HG02763 (cell line): ENCODE measurements around the gene HACD2.

ENCODE experiments used
- ATAC-seq: cut with Tn5 transposase; IDR thresholded peaks from one replicate; pipeline ENCODE4 v1.9.1; 2021; ENCODE audit warnings: mild to moderate bottlenecking, moderate library complexity; ENCODE audit not compliant: unreplicated experiment

Gene HACD2

DNA sequence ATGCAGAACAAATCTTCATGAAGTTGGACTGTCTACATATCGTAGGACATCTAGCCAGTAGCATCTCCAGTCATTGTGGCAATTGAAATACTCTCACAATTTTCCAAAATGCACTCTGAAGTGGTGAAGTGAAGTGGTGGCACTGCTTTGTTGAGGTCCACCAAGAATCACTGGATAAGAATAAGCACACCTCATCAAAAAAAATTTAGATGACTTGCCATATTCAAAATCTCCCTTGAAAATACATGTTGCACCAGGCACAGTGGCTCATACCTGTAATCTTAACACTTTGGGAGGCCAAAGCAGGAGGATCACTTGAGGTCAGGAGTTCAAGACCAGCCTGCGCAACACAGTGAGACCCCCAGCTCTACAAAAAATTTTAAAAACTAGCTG lies 12.9 kb downstream of the HACD2 start:
- ATAC-seq, result no peak

DNA sequence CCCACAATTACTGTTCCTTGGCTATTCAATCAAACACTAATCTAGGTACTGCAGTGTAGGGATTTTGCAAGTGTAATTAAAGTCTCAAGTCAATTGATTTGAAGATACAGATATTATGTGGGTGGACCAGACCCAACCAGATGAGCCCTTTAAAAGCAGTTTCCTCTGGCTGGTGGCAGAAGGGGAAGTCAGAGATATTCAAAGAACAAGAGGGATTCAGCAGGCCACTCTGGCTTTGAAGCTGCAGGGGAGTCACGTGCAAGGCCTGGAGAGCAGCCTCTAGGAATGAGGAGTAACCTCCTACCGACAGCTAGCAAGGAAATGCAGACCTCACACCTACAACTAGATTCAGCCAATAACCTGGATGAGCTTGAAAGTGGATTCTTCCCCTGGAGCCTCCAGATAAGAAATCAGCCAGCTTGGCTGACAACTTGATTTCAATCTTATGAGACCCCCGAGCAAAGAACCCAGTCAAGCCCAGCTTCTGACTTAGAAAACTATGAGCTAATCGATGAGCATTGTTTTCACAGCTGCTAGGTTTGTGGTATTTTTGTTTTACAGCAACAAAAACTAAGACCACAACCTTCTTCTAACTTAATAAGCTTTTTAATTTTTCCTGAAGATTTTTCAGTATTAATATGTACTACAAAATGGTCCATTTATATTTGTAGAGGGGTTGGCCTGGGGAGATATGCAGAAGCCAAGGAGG lies 13.4 kb downstream of the HACD2 start:
- ATAC-seq, result no peak

DNA sequence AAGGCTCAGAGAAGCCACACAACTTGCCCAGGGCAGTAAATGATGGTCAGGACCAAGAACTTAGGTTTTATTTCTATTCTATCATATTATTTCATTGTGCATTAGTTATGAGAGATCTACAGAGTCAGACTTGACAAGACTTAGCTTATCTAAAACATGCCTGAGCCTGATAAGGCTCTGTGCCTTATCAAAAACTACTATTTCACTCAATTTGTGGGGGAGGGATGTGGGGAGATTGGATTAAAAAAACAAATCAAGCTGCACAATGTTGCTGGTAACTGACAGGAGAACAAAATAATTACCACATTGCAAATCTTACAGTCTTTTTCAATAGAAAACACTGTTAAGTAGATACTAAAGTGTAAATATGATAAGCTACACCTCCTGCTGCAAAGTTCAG lies 16.0 kb downstream of the HACD2 start:
- ATAC-seq, result no peak

DNA sequence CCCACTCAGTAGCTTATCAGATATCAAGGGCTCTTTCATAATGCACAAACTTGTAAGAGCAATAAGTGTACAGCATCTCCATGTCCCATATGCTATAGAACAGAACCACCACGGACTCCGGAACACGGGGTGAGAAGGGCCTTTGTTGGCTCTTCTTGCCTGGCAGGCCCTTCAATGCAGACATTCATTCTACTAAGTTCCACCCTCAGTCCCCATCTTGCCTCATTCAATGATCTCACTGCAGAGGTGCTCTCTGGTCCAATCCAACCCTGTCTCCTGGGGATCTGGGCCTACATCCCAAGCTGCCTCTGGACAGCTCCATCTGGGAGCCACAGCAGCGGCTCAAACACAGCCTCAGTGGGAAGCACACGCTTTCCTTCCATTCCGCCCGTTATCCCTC lies 16.8 kb downstream of the HACD2 start:
- no peak for ATAC-seq

DNA sequence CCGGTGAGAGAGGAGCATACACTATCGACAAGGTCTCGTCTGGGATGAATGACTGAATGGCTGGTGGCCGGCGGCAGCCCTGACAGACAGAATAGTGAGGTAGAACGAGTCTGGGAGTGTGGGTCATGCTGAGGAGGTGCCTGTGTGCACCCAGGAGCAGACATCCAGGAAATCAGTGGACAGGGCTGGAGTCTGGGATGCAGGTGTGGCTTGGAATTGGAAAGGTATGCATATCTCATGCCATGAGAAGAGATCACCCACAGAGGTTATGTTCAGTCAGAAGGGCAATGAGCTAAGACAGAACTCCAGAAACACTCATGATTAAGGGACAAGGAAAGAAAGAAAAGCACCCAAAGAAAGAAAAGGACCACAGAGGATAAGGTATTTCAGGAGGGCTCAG lies 20.8 kb downstream of the HACD2 start:
- ATAC-seq, result no peak

DNA sequence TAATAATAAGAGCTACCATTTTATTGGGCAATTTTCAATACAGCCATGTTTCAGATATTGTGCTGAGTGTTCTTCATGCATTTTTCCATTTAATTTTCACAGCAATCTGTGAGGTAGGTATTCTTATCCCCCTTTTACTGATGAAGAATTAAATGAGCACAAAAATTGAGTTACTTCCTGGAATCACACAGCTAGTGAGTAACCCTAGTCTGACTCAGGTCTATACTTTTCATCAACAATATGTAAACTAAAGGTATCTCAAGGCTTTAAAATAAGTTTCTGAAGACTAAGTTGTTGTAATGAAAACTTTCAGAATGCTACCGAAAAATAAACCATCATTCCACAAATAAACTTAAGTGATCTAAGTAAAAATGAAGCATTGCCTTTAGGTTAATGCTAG lies 22.3 kb downstream of the HACD2 start:
- no peak for ATAC-seq

DNA sequence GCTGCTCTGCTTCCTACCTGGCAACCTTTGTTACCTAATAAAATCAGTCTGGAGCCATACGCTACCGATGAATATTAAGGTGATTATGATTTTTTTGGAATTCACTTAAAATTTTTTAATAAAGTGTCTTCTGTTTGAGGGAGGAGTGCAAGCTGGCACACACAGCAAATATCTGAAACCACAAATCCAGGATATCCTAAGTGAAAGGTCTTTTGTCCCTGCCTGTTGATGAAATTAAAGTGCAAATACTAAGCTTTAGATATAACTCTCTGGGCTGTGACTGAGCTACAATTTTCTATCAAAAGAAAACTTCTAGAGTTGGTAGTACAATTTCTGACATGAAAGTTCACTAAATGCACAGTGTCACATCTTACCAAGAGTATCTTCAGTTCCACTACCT lies 23.7 kb downstream of the HACD2 start:
- no peak for ATAC-seq

DNA sequence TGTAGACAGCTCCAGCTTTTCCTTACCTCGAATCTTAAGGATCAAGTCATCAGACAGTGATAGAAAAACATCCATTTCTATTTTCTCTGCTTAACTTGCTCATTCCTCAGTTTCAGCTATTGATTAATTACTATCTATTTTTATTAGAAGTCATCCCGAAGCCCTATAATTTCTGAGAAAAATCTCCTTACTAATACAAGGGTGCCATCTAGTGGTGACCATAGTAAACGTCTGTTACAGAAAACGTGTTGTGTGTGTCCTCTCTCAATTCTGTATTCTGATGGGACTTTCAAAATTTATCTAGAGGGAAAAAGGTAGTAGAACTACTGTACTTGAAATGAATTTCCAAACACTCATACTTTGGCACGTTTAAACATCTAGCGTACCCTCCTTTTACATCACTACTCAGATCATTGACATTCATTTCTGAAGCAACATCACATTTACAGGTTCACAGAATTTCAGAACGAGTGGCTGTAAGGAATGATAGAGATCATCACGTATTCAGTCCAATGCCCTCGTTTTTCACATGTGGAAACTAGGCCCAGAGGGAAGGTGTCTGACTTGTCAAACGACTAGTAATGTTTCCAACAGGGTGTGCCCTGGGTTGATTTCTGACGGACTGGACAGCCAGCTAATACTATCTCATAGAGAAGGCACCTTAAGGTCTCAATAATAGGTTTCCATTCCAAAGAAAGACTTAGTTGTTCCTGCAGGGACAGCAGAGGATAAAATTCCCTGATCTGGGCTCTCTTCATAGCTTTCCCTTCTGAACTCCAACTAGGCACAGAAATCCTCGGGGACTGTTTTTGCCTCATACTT lies 25.6 kb downstream of the HACD2 start:
- no peak for ATAC-seq

DNA sequence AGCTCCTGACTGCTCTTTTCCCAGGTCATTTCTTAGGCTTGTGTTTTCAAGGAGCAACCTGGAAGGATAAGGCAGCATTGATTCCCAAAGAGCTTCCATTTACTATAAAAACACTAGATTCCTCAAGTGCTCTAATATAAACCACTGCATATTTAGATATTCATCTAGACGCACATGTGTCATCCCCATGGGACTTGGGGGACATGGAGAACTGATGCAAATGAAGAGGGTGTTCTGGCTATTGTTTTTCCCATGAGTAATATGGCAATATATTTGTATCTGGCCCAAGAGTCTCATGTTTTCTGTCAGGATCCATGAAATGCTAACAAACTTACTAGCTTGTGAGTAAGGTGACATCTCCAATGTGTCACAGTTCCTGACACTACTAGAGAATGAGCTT lies 31.3 kb downstream of the HACD2 start:
- ATAC-seq, result no peak

DNA sequence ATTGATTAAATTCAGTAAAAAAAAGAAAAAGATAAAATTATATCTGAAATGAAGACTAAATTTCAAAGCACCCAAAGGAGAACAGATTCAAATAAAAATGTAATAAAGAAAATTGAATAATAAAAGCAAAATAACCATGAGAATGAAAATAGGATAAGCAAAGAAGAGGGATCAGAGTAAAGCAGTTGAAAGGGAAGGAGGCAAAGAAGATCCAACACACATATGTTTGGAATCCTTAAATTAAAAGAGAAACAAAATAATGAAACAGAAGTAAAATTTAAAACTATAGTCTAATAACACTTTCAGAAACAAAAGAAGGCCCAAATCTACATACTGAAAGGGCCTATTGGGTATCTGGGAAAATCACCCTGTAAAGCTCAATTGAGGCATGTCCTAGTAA lies 32.1 kb downstream of the HACD2 start:
- no peak for ATAC-seq

DNA sequence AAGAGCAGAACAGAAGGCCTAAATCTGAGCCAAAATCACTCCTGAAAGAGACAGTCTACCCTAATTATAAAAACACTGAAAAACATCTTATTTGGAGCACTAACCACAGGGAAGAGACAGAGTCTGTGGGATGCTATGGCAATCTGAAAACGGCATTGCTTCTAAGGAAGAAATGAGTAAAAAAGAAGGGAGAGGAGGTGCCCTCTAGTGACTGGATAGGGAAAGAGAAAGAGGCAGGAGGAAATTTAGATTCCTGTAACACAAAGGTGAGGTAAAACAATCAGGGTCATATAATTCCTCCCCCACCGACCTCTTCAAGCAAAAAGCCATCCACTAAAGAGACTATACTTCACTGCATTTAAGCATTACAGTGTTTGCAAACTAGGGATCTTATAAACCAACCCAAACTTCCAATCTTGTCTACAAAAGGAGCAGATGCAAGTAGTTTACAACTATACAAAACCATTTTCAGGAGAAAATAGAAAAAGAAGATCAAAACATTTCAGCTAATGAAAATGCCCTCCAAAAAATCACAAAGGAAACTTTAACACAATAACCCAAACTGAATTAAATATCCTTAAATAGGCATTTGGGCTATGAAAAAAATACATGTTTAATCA lies 32.6 kb downstream of the HACD2 start:
- ATAC-seq, result no peak

DNA sequence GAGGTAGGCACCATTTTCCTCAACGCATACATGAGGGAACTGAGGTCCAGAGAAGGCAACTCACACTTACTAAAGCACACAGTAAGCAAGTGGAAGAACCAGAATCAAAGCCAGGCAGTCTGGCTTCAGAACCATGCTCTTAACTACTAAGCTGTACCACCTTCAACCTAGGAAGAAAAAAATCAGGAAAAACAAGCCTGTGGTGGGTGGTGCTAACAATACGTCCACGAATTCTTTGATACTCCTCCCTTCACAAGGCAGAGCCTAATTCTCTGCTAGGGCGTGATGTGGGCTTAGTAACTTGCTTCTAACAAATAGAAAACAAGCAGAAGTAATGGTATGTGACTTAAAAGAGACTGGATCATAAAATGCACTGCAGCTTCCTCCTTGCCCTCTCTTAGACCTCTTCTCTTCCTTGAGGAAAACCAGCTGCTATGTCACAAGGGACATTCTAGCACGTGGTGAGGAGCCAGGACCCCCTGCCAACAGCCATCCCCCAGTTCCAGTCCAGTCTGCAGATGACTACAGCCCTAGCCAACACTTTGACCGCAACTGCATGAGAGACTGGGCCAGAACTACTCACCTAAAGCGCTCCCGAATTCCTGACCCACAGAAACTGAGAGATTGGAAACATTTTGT lies 36.9 kb downstream of the HACD2 start:
- ATAC-seq, result no peak

DNA sequence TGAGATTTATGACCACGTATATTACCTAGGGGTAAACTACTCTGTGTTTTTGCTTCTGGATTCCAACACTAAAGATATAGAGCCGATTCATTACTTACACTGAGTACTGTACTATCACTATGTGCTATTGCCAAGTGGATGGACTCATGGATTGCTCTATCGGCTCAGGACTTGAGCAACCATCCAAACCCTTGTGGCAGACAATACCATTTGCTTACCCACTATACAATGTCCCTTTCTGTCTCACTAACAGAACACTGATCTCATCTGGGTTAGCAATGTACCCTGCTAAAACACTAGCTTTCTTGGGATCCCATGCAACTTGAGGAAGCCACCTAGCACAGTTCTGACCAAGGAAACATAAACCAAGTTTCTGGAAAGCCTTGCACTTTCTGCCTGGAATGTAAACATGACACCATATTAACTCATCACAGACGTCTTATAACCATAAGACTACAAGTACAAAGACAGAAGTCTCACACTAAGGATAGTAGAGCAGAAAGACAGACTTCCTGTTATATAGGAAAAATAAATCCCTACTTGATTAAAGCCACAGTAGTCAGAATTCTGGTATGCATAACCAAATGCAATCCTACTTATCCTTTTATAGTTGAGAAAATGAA lies 38.6 kb downstream of the HACD2 start:
- no peak for ATAC-seq

DNA sequence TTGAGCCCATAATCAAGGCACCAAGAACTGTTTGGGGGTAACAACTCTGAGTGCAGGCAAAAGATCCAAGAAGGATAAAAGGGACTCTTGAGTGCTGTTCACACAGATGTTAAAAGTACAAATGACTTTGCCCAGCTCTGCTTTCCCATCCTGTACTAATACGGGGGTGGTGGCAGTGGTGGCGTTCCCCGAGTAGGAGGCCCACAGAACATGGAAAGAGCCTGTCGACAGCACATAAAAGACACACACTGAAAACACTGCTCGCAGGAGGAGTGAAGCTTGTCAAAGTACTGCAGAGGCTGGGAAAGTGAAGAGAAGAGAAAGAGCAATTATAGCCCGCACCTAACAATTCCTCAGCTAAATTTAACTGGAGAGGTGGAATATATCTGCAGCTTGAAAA lies 40.9 kb downstream of the HACD2 start:
- ATAC-seq, result no peak

DNA sequence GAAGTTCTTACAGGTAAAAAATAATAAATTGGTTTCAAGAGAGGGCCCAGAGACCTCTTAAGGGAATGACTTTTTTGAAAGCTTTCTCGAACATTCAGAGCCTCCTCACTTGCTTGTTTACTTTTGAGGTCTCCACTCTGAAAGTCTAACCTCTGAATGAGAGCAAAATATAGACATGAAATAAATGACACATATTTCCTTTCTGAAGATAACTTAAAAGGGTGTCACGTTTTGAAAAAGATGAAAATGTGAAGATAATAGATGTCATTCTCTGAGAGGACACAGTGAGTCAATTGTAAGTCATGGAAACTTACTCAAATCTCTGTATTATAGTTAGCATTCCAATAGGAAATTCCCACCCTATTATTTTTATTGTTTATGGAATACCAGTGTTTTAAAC lies 44.6 kb downstream of the HACD2 start:
- ATAC-seq, result no peak

DNA sequence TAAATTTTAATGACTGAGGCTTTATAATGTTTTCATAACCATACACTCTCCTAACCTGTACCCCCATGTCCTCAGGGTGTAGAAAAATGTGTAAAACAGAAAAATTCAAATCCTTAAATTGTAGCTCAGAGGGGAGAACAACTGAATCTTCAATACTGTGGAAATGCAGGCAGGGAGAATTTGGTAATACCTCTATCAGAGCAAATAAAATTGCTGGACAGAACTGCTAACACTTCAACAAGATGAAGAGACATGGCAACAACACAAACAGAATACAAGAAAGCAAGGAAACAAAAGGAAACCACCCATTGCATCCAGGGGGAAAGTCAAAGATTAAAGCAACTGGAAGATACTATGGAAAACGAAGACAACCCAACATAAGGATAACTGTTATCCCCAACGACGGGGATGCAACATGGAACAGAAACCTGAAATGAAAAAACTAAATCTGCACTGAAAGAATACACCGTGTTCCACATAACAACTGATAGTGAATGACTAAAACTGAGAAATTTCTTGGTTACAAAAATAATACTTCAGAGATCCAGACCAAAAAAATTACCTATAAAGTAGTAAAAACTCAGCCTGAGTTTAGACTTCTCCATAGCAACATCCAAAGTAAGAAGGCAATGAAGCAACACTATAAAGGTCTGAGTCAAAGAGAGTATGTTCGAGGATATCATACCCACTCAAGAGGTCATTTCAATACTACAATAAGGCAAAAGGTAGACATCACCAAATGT lies 48.5 kb downstream of the HACD2 start:
- ATAC-seq, result no peak

DNA sequence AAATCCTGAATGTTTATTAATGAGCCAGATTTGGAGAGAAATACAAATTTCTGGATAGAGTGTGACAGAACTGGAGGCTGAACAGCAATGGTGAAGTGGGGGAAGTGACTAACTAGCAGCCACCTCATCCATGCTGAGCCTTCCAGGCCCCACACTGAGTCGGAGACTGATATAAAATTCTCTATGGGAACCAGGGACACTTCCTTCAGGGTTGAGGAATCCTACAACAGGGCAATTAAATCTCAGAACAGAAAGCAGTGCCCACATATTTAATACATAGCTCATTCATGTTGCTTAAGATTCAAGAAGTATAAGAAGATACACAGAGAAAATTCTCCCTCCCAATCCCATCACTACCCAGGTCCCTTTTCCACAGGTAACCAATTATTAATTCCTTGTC lies 49.3 kb downstream of the HACD2 start:
- ATAC-seq, result no peak

DNA sequence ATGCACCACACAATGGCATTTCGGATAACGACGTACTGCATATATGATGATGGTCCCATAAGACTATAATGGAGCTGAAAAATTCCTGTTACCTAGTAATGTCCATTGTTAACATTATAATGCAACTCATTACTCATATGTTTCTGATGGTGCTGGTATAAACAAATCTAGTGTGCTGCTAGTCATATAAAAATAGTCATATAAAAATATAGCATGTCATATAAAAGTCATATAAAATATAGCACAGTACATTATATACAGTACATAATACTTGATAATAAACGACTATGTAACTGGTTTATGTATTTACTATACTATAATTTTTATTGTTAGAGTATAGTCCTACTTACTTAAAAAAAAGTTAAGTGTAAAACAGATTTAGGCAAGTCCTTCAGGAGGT lies 50.6 kb downstream of the HACD2 start:
- ATAC-seq, result no peak

DNA sequence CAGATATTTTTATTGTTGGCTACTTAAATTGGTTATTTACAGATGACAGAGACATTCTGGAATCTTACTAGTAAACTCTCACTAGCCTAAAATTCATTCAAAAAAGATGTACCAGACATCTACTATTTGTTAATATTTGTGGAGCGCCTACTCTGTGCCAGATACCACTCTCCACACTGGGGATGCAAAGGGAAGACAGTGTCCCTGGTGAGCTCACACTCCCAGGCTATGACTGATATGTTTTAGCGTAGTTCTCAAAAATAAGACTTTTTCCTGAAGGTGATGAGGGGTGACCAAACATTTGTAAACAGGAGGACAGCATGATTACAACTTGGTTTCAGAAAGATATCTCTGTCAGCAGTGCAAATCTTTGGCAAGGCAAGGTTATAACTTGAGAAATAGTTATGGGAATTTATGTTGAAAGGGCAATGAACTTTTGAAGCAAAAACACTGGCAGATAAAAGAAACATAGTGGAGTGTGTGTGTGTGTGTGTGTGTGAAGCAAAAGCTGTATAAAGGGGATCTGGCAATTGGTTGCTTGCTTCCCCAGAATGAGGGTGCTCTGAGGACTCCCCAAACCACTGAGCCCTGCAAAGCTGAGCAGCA lies 51.2 kb downstream of the HACD2 start:
- no peak for ATAC-seq

DNA sequence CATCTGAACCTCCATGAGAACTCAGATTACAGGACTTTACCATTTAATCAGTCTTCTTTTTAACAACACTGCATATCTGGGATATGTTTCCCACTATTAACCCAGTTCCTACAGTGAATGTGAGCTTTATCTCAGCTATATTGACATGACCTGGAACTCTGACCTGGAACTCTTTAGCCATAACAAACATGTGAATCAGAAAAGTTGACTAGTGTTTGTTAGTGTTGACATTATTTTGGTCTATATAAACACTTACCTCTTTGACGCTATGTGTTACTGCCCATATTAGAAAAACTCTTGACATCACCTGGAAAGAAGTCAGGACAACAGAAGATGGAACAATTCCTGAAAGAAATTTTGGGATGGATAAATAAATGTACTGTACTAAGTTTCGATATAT lies 56.7 kb downstream of the HACD2 start:
- no peak for ATAC-seq
